ENCODE results near the gene DDO. TPM values are rescaled to one million over a fixed set of nuclear protein-coding genes. Genes with fewer than 3 reads are reported as not detected.

The DDO gene
- polyA plus RNA-seq, 1 experiment = 0.68 TPM

GRCh38 chr6:110422444-110422822 is 7.1 kb upstream of the DDO start:
- Histone ChIP-seq H3K9me3 (ENCODE audit: control insufficient read depth, insufficient read depth, low read length) (no peaks in the 10 kb centered on the region), H3K4me3 (ENCODE audit: low read depth, low read length) (no peak overlapping the region), H3K27me3 (ENCODE audit: control insufficient read depth, insufficient read depth, low read length) (peaks cover 11% of the 10 kb centered on the region), H3K27ac (ENCODE audit: low read depth, low read length) (no peak overlapping the region)
- TF ChIP-seq, protein P1, sequence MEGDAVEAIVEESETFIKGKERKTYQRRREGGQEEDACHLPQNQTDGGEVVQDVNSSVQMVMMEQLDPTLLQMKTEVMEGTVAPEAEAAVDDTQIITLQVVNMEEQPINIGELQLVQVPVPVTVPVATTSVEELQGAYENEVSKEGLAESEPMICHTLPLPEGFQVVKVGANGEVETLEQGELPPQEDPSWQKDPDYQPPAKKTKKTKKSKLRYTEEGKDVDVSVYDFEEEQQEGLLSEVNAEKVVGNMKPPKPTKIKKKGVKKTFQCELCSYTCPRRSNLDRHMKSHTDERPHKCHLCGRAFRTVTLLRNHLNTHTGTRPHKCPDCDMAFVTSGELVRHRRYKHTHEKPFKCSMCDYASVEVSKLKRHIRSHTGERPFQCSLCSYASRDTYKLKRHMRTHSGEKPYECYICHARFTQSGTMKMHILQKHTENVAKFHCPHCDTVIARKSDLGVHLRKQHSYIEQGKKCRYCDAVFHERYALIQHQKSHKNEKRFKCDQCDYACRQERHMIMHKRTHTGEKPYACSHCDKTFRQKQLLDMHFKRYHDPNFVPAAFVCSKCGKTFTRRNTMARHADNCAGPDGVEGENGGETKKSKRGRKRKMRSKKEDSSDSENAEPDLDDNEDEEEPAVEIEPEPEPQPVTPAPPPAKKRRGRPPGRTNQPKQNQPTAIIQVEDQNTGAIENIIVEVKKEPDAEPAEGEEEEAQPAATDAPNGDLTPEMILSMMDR (IDR thresholded peaks at IDR 0.05; ENCODE audit: low read depth, low read length) = no peak
- ChIA-PET POLR2A (no interaction called here), CTCF (no interaction called here)
- DNase-seq (ENCODE audit: low read depth, low spot score) = no peak

GRCh38 chr6:110421749-110422443 is 6.5 kb upstream of the DDO start:
- DNase-seq (ENCODE audit: low read depth, low spot score) = no peak
- CTCF ChIA-PET = no interaction called here
- Histone ChIP-seq H3K9me3 (ENCODE audit: control insufficient read depth, insufficient read depth, low read length) (no peaks in the 10 kb centered on the region), H3K27ac (ENCODE audit: low read depth, low read length) (no peak overlapping the region), H3K4me3 (ENCODE audit: low read depth, low read length) (no peak overlapping the region), H3K27me3 (ENCODE audit: control insufficient read depth, insufficient read depth, low read length) (peaks cover 11% of the 10 kb centered on the region)
- TF ChIP-seq, protein P1 (IDR thresholded peaks at IDR 0.05; ENCODE audit: low read depth, low read length) = no peak
- POLR2A ChIA-PET = no interaction called here

DNA sequence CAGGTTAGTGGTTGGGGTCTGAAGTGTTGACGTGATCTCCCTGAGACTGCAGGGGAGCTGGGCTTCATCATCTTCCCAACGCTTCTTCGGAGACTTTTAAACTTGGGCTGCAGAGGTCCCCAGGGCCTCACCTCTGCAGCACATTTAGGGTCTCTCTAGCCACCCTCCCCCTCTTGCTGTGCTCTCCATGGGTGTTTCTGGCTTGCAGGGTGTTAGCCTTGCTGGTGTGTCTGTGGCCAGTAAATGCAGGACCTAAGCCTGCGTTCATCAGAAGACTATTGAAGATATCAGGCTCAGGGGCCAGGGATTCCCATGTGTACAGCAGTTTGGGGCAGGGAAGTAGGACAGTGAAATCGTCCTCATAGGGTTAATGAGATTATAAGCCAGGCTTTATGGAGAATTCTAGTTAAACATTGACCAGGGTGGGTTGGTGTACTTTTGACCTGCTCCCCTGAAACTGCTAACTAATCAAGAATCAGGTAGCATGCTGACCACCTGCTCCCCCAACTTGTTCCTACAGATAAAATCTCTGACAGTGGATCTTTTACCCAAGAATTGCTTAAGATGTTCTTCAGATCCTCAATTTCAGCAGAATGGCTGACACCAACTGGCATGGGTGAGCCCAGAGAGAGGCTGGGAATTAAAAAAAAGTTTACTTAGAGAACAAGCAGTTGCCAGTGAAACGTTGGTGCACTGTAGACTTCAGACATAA is 3.8 kb upstream of the DDO start:
- Histone ChIP-seq H3K27me3 (ENCODE audit: control insufficient read depth, insufficient read depth, low read length) (peaks cover 9% of the 10 kb centered on the region), H3K27ac (ENCODE audit: low read depth, low read length) (no peak overlapping the region), H3K4me3 (ENCODE audit: low read depth, low read length) (no peak overlapping the region), H3K9me3 (ENCODE audit: control insufficient read depth, insufficient read depth, low read length) (no peaks in the 10 kb centered on the region)
- no peak for DNase-seq (ENCODE audit: low read depth, low spot score)
- POLR2A ChIA-PET = no interaction called here
- CTCF ChIA-PET = no interaction called here
- TF ChIP-seq, protein P1 (IDR thresholded peaks at IDR 0.05; ENCODE audit: low read depth, low read length) = no peak

GRCh38 chr6:110418594-110418993 is 3.2 kb upstream of the DDO start:
- CTCF ChIA-PET = no interaction called here
- POLR2A ChIA-PET = no interaction called here
- H3K27ac ChIP-seq (ENCODE audit: low read depth, low read length) = no peak overlapping the region

GRCh38 chr6:110414669-110415068 is 706 bp downstream of the DDO start:
- DNase-seq (ENCODE audit: low read depth, low spot score) = no peak
- CTCF ChIA-PET = interaction anchor here (1.9 kb wide), 1 partner anchor 375 kb away, joined by 6 read pairs; no protein-coding TSS in a partner anchor
- no peak overlapping the region for H3K4me3 ChIP-seq (ENCODE audit: low read depth, low read length)
- H3K9me3 ChIP-seq (ENCODE audit: control insufficient read depth, insufficient read depth, low read length) = no peaks in the 10 kb centered on the region
- no peak overlapping the region for H3K27ac ChIP-seq (ENCODE audit: low read depth, low read length)
- peaks cover 17% of the 10 kb centered on the region for H3K27me3 ChIP-seq (ENCODE audit: control insufficient read depth, insufficient read depth, low read length)
- TF ChIP-seq, protein P1 (IDR thresholded peaks at IDR 0.05; ENCODE audit: low read depth, low read length) = no peak
- POLR2A ChIA-PET = no interaction called here

More at GRCh38 chr6:110418594-110418993, 3.2 kb upstream of the DDO start:
- TF ChIP-seq, protein P1 (IDR thresholded peaks at IDR 0.05; ENCODE audit: low read depth, low read length) = no peak
- H3K9me3 ChIP-seq (ENCODE audit: control insufficient read depth, insufficient read depth, low read length) = no peaks in the 10 kb centered on the region
- H3K27me3 ChIP-seq (ENCODE audit: control insufficient read depth, insufficient read depth, low read length) = peaks cover 9% of the 10 kb centered on the region
- no peak overlapping the region for H3K4me3 ChIP-seq (ENCODE audit: low read depth, low read length)
- no peak for DNase-seq (ENCODE audit: low read depth, low spot score)

Data from AG04450 (cell line).